ENCODE data around the gene ATP8B3.

ATP8B3 gene

GRCh38 chr19:1736280-1736679, 75.8 kb downstream of the ATP8B3 start:
- DNase-seq, result no peak

GRCh38 chr19:1734321-1734966, 77.6 kb downstream of the ATP8B3 start:
- no peak for DNase-seq

Data from suppressor macrophage treated with lipopolysaccharide for 1 hour (primary cell).